ENCODE results near the gene GNG4. TPM values are rescaled to one million over a fixed set of nuclear protein-coding genes. Genes with fewer than 3 reads are reported as not detected.

The GNG4 gene
- total and polyA plus RNA-seq, 2 of the 4 experiments (the other 2 are of a cell fraction) = 0.18 to 0.29 TPM

DNA sequence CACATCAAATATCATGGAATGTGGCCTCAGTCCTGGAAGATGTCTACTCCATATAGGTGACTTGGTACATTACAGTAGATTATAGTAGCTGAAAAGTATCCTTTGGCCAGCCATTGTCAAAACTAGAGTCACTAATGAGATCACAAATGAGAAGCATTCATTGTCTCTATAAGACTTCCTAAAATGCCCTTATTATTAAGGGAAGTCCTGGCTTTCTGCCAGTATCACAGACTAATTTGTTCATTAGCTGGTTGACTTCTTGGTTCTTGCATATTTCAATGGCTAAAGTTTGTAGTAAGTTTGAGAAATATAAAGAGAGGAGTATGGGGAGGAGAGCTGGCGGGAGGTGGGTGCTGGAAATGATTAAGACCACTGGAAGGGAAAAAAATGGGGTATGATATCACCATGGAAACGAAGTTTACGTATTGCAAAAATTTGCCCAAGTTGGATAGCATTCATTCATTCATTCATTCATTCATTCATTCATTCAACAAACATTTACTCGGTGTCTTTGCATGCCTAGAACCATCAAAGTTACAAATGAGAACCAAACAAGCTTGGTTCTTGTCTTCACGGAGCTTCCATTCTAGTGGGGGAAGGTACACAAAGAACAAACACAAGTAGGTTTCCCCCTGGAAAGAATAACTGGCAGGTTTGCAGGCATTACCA is 133.6 kb downstream of the GNG4 start:
- no peak overlapping the region for H3K4me3 ChIP-seq (ENCODE audit: insufficient read depth, low read depth, low read length)
- 100% methylated on average over 1 of the region's 5 CpGs; no CpG with 5 or more reads in 1 of the 2 experiments for WGBS, 2 experiments (ENCODE audit: extremely low coverage in 2 of 2, insufficient read length in 1 of 2)
- H3K4me1 ChIP-seq (ENCODE audit: control insufficient read depth, insufficient read depth, low read length) = no peaks in the 10 kb centered on the region
- H2BK120ac ChIP-seq (ENCODE audit: low read depth, low read length) = no peak overlapping the region
- no peaks in the 10 kb centered on the region for H3K79me1 ChIP-seq (ENCODE audit: low read depth in 1 of 2, low read length in 2 of 2)
- H2AFZ ChIP-seq (replicated peaks; ENCODE audit: low read length, poor library complexity) = no peak overlapping the region
- ATAC-seq (ENCODE audit: low read depth) (no peak), DNase-seq (no peak)
- no peak overlapping the region for H3K14ac ChIP-seq (replicated peaks; ENCODE audit: low read depth, low read length)
- no peaks in the 10 kb centered on the region for H3K9me1 ChIP-seq (ENCODE audit: insufficient read depth, low read length)
- no peak overlapping the region for H4K5ac ChIP-seq (ENCODE audit: low read depth, low read length)
- no TSS peak for BruUV-seq (replicated peaks)
- POLR2A ChIA-PET (ENCODE audit: unreplicated experiment) = no interaction called here
- no peak overlapping the region for H2AK9ac ChIP-seq (replicated peaks; ENCODE audit: low read depth, low read length, poor library complexity)
- no peak overlapping the region for H2BK5ac ChIP-seq (ENCODE audit: low read depth, low read length, poor library complexity, severe bottlenecking)
- H3K4me2 ChIP-seq (ENCODE audit: low read depth, low read length) = no peak overlapping the region
- no peaks in the 10 kb centered on the region for H3K9me3 ChIP-seq (ENCODE audit: control insufficient read depth, insufficient read depth, low read length)
- dilution Hi-C loops (cut with HindIII; ENCODE audit: low sequenced_read_pairs, unreplicated experiment) = no loop called here
- H2BK20ac ChIP-seq (ENCODE audit: low read depth, low read length) = no peak overlapping the region
- H4K20me1 ChIP-seq (ENCODE audit: insufficient read depth, low read length) = no peaks in the 10 kb centered on the region
- H2BK15ac ChIP-seq (ENCODE audit: low read depth, low read length) = no peak overlapping the region
- H3K27me3 ChIP-seq (ENCODE audit: control insufficient read depth, insufficient read depth, low read length) = no peaks in the 10 kb centered on the region
- H3K56ac ChIP-seq (ENCODE audit: extremely low read depth, insufficient read depth, low read length) = no peak overlapping the region
- in situ Hi-C loops (cut with MboI; ENCODE audit: low sequenced_read_pairs) = loop anchor here (10.0 kb wide), 1 partner anchor 459 kb away; no protein-coding TSS in a partner anchor
- H3K18ac ChIP-seq (ENCODE audit: low read depth, low read length) = no peak overlapping the region
- no peak overlapping the region for H3K23ac ChIP-seq (ENCODE audit: low read depth, low read length)
- H3K4ac ChIP-seq (ENCODE audit: low read depth, low read length) = no peak overlapping the region
- CTCF ChIA-PET = interaction anchor here (0.7 kb wide), 1 partner anchor 286 kb away, joined by 3 read pairs; no protein-coding TSS in a partner anchor
- H4K91ac ChIP-seq (ENCODE audit: insufficient read depth, low read depth, low read length) = no peak overlapping the region
- TF ChIP-seq, protein P1, sequence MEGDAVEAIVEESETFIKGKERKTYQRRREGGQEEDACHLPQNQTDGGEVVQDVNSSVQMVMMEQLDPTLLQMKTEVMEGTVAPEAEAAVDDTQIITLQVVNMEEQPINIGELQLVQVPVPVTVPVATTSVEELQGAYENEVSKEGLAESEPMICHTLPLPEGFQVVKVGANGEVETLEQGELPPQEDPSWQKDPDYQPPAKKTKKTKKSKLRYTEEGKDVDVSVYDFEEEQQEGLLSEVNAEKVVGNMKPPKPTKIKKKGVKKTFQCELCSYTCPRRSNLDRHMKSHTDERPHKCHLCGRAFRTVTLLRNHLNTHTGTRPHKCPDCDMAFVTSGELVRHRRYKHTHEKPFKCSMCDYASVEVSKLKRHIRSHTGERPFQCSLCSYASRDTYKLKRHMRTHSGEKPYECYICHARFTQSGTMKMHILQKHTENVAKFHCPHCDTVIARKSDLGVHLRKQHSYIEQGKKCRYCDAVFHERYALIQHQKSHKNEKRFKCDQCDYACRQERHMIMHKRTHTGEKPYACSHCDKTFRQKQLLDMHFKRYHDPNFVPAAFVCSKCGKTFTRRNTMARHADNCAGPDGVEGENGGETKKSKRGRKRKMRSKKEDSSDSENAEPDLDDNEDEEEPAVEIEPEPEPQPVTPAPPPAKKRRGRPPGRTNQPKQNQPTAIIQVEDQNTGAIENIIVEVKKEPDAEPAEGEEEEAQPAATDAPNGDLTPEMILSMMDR (conservative IDR thresholded peaks at IDR 0.05; ENCODE audit: low read depth, low read length) = no peak
- TF ChIP-seq, protein P2, sequence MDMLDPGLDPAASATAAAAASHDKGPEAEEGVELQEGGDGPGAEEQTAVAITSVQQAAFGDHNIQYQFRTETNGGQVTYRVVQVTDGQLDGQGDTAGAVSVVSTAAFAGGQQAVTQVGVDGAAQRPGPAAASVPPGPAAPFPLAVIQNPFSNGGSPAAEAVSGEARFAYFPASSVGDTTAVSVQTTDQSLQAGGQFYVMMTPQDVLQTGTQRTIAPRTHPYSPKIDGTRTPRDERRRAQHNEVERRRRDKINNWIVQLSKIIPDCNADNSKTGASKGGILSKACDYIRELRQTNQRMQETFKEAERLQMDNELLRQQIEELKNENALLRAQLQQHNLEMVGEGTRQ (IDR thresholded peaks at IDR 0.05; ENCODE audit: low read depth, low read length) = no peak
- TF ChIP-seq RCOR1 (IDR thresholded peaks at IDR 0.05; ENCODE audit: insufficient replicate concordance, low read length) (no peak), RAD21 (IDR thresholded peaks at IDR 0.05; ENCODE audit: low read length) (no peak), RFX5 (IDR thresholded peaks at IDR 0.05; ENCODE audit: low read depth, low read length) (no peak), NFE2L2 (IDR thresholded peaks at IDR 0.05; ENCODE audit: low read depth, low read length) (no peak), BHLHE40 (IDR thresholded peaks at IDR 0.05; ENCODE audit: low read depth, low read length) (no peak), CEBPB (IDR thresholded peaks at IDR 0.05; ENCODE audit: low read depth, low read length) (no peak), MAZ (IDR thresholded peaks at IDR 0.05; ENCODE audit: borderline replicate concordance, low read depth, low read length) (no peak), MXI1 (IDR thresholded peaks at IDR 0.05; ENCODE audit: borderline replicate concordance, low read depth, low read length) (no peak), SMC3 (IDR thresholded peaks at IDR 0.05; ENCODE audit: low read depth, low read length) (no peak), CHD1 (IDR thresholded peaks at IDR 0.05; ENCODE audit: low read depth, low read length) (no peak), FOS (IDR thresholded peaks at IDR 0.05; ENCODE audit: low read depth, low read length) (no peak), MAFK (IDR thresholded peaks at IDR 0.05; ENCODE audit: low read depth, low read length) (no peak), POLR2A (IDR thresholded peaks at IDR 0.05; ENCODE audit: low read depth, low read length) (no peak)
- TF ChIP-seq, protein P3, sequence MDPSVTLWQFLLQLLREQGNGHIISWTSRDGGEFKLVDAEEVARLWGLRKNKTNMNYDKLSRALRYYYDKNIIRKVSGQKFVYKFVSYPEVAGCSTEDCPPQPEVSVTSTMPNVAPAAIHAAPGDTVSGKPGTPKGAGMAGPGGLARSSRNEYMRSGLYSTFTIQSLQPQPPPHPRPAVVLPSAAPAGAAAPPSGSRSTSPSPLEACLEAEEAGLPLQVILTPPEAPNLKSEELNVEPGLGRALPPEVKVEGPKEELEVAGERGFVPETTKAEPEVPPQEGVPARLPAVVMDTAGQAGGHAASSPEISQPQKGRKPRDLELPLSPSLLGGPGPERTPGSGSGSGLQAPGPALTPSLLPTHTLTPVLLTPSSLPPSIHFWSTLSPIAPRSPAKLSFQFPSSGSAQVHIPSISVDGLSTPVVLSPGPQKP (IDR thresholded peaks at IDR 0.05; ENCODE audit: borderline replicate concordance, low read depth, low read length) = no peak
- H3K36me3 ChIP-seq (ENCODE audit: control insufficient read depth, insufficient read depth, low read length) = no peaks in the 10 kb centered on the region
- intact Hi-C loops (cut with micrococcal nuclease) = no loop called here
- H4K8ac ChIP-seq (ENCODE audit: low read depth in 2 of 2, low read length in 2 of 2) = no peak overlapping the region
- no peak overlapping the region for H2AK5ac ChIP-seq (ENCODE audit: low read depth, low read length)
- H3K9ac ChIP-seq (ENCODE audit: low read depth, low read length) = no peak overlapping the region
- no peak overlapping the region for H3K27ac ChIP-seq (ENCODE audit: insufficient read depth, low read length)
